ENCODE data around the gene TMEM255A.
"Not testable (repeated sequence)": the region's sequence is repeated elsewhere in the genome, so short reads cannot be mapped to it uniquely, and the experiment has no call there.

Gene TMEM255A

DNA sequence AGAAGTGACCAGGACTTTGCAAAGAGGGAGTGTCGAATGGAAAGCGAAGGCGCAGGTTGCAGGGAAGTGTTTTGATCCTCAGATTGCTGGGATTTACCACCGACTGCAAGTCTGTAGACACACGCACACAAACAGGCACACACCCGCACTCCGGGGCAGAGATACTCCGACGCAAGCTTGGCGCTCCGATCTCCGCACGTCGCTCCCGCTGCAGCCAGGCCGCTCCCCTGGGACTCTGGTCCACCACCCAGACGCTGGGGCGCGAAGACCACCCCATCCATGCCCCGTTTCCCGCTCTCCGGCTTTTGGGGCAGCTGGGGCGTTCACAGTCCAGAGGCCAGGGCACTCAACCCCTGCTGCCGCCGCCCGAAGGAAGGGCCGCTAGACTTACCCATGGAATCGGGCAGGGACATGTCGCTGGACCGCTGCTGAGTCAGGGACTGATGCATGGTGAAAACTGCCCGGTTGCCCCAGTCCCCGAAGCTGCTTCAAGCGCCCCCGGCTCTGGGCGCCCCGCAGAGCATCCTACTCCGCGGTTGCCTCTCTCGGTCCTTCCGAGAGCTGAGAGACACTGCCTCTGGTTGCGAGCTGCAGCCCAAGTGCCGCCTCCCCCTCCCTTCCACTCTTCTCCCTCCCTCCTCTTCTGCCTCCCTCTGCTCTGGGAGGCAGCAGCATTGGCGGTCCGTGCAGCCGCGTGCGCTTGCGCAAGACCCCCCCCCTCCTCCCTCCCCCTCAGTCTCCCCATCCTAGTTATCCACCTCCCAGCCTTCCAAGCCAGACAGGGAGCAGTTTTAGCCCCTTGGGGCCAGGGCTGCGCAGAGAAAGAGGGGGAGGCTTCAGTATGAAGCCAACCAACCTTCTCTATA is at the start of gene TMEM255A:
TSS of gene TMEM255A (minus strand) at position 601 of the 866 bp plus-strand sequence. CDS start at position 449, 152 bp downstream.
- peaks cover 18% of the 10 kb centered on the region for H3K4me1 Mint-ChIP-seq
- peak; percentile 28 for DNase-seq
- TF ChIP-seq, protein P1, sequence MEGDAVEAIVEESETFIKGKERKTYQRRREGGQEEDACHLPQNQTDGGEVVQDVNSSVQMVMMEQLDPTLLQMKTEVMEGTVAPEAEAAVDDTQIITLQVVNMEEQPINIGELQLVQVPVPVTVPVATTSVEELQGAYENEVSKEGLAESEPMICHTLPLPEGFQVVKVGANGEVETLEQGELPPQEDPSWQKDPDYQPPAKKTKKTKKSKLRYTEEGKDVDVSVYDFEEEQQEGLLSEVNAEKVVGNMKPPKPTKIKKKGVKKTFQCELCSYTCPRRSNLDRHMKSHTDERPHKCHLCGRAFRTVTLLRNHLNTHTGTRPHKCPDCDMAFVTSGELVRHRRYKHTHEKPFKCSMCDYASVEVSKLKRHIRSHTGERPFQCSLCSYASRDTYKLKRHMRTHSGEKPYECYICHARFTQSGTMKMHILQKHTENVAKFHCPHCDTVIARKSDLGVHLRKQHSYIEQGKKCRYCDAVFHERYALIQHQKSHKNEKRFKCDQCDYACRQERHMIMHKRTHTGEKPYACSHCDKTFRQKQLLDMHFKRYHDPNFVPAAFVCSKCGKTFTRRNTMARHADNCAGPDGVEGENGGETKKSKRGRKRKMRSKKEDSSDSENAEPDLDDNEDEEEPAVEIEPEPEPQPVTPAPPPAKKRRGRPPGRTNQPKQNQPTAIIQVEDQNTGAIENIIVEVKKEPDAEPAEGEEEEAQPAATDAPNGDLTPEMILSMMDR (IDR thresholded peaks at IDR 0.05) = no peak
- H3K9me3 Mint-ChIP-seq = peaks cover 34% of the 10 kb centered on the region
- no peaks in the 10 kb centered on the region for H3K36me3 Mint-ChIP-seq (ENCODE audit: low read depth)
- H3K27ac Mint-ChIP-seq = no peak within 1 kb of the TSS
- H3K27me3 Mint-ChIP-seq (ENCODE audit: low read depth, poor library complexity) = peaks cover 91% of the 10 kb centered on the region
- H3K4me3 Mint-ChIP-seq = peak within 1 kb of the TSS; percentile 83

- Mint-ChIP-seq H3K27ac (peak overlapping the region; percentile 96), H3K4me3 (no peak overlapping the region)
- peak; percentile 9 for DNase-seq
Observed at GRCh38 chrX:120358737-120359456, 47.6 kb upstream of the TMEM255A start.

GRCh38 chrX:120357186-120357585 is 45.9 kb upstream of the TMEM255A start:
- Mint-ChIP-seq H3K27ac (no peak overlapping the region), H3K36me3 (ENCODE audit: low read depth) (no peaks in the 10 kb centered on the region), H3K4me1 (peaks cover 37% of the 10 kb centered on the region), H3K4me3 (no peak overlapping the region), H3K9me3 (peaks cover 19% of the 10 kb centered on the region), H3K27me3 (ENCODE audit: low read depth, poor library complexity) (peaks cover 9% of the 10 kb centered on the region)
- TF ChIP-seq, protein P1 (IDR thresholded peaks at IDR 0.05) = no peak
- DNase-seq = no peak

More at GRCh38 chrX:120358737-120359456, 47.6 kb upstream of the TMEM255A start:
- TF ChIP-seq, protein P1 (IDR thresholded peaks at IDR 0.05) = no peak
- Mint-ChIP-seq H3K4me1 (peaks cover 37% of the 10 kb centered on the region), H3K36me3 (ENCODE audit: low read depth) (no peaks in the 10 kb centered on the region), H3K27me3 (ENCODE audit: low read depth, poor library complexity) (peaks cover 3% of the 10 kb centered on the region), H3K9me3 (peaks cover 12% of the 10 kb centered on the region)

- TF ChIP-seq, protein P1 (IDR thresholded peaks at IDR 0.05) = no peak
- no peak overlapping the region for H3K27ac Mint-ChIP-seq
- H3K4me3 Mint-ChIP-seq = no peak overlapping the region
- peaks cover 37% of the 10 kb centered on the region for H3K4me1 Mint-ChIP-seq
- H3K27me3 Mint-ChIP-seq (ENCODE audit: low read depth, poor library complexity) = peaks cover 9% of the 10 kb centered on the region
- DNase-seq = no peak
- peaks cover 20% of the 10 kb centered on the region for H3K9me3 Mint-ChIP-seq
- no peaks in the 10 kb centered on the region for H3K36me3 Mint-ChIP-seq (ENCODE audit: low read depth)
Observed at GRCh38 chrX:120356084-120356483, 44.8 kb upstream of the TMEM255A start.

DNA sequence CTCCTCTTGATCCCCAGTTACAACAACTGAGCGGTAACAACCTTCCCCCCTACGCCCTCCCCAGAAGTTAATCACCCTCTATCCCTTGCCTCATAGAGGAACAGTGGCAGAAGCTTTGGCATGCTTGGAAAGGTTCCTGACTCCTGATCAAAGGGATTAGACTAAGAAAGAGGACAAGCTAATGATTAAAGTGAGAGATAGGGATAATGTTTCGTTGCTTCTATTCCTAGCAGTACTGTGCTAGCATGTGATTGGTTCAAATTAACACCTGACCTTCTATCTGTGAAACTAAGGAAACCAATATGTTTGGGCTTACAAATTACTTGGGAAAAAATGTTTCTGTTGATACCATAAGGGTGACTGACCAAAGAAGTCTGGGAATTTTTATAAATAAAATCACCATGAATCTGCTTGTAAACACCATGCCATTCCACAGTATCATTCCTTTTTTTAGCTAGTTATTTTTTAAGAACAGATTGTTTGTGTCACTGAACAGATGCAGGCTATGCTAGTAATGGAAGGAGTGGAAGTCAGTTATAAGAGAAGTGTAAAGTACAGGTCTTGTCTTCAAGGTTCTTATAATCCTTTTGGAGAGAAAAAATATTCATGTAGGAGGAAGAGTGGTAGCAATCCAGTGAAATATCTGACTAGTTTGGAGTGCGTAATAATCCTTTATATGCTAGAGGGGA is 39.3 kb upstream of the TMEM255A start:
- peaks cover 38% of the 10 kb centered on the region for H3K9me3 Mint-ChIP-seq

GRCh38 chrX:120344566-120344965 is 33.3 kb upstream of the TMEM255A start:
- H3K36me3 Mint-ChIP-seq (ENCODE audit: low read depth) = not testable (repeated sequence)
- H3K9me3 Mint-ChIP-seq = peaks cover 65% of the 10 kb centered on the region

More for the DNA sequence above, 39.3 kb upstream of the TMEM255A start:
- DNase-seq = no peak
- Mint-ChIP-seq H3K27me3 (ENCODE audit: low read depth, poor library complexity) (peaks cover 11% of the 10 kb centered on the region), H3K4me3 (no peak overlapping the region), H3K36me3 (ENCODE audit: low read depth) (no peaks in the 10 kb centered on the region), H3K4me1 (no peaks in the 10 kb centered on the region), H3K27ac (no peak overlapping the region)
- TF ChIP-seq, protein P1 (IDR thresholded peaks at IDR 0.05) = no peak

More at GRCh38 chrX:120344566-120344965, 33.3 kb upstream of the TMEM255A start:
- DNase-seq, H3K4me3 Mint-ChIP-seq, H3K27ac Mint-ChIP-seq, H3K4me1 Mint-ChIP-seq: not testable (repeated sequence)
- H3K27me3 Mint-ChIP-seq (ENCODE audit: low read depth, poor library complexity) = peaks cover 11% of the 10 kb centered on the region
